Neural cell (in vitro differentiated cells): ENCODE data around the gene CCL2.

Experiments used
- CTCF ChIP-seq: fragments of 450-650 bp; IDR thresholded peaks from 2 replicates; pipeline ENCODE4 v1.5.1; 2014; ENCODE audit warnings: antibody characterized with exemption, mild to moderate bottlenecking, moderate library complexity; ENCODE audit not compliant: poor library complexity, severe bottlenecking
- REST ChIP-seq: IDR thresholded peaks from 2 replicates; pipeline ENCODE4 v1.6.1; 2012; ENCODE audit warnings: borderline replicate concordance
- TAF1 ChIP-seq: IDR thresholded peaks from 2 replicates; pipeline ENCODE4 v1.6.1; 2012; ENCODE audit warnings: low read depth

- TF ChIP-seq TAF1 (no peak), REST (no peak), CTCF (no peak)
Measured at GRCh38 chr17:34226011-34226743, 28.9 kb upstream of the CCL2 start.
